ENCODE data around the gene UAP1.
"Not testable (repeated sequence)": the region's sequence is repeated elsewhere in the genome, so short reads cannot be mapped to it uniquely, and the experiment has no call there.

The UAP1 gene

DNA sequence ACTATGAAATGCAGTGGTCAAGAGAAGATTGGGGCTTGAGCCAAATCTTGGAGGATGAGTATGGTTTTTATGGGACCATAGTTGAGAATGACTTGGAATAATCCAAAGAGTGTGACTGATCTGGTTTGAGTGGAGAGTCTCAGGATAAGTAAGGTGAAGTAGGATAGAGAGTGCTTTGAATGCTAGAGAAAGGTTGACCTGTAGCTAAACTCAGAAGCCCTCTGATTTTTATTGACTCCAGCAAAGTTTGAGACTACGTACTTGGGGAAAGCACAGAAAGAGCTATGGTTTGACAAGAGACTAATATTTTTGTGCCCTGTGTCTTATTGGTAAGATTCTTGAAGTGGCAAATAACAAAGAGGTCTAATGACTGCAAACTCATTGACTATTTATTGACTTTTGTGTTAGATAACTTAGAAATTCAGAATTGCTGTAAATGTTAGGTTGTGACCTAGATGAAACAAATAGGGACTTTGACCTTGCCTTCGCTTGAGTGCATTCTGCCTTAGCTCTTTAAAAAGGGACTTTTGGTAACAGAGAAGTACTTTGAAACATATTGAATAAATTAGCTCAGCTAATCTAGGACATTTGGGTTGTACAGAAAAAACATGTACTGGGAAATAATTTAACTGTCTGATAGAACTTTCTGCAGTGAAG, 35.1 kb downstream of the UAP1 start:
- DNase-seq (ENCODE audit: low read depth) = no peak
- TF ChIP-seq, protein P1, sequence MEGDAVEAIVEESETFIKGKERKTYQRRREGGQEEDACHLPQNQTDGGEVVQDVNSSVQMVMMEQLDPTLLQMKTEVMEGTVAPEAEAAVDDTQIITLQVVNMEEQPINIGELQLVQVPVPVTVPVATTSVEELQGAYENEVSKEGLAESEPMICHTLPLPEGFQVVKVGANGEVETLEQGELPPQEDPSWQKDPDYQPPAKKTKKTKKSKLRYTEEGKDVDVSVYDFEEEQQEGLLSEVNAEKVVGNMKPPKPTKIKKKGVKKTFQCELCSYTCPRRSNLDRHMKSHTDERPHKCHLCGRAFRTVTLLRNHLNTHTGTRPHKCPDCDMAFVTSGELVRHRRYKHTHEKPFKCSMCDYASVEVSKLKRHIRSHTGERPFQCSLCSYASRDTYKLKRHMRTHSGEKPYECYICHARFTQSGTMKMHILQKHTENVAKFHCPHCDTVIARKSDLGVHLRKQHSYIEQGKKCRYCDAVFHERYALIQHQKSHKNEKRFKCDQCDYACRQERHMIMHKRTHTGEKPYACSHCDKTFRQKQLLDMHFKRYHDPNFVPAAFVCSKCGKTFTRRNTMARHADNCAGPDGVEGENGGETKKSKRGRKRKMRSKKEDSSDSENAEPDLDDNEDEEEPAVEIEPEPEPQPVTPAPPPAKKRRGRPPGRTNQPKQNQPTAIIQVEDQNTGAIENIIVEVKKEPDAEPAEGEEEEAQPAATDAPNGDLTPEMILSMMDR (conservative IDR thresholded peaks at IDR 0.05; ENCODE audit: low read length) = no peak
- no peak overlapping the region for H3K4me3 ChIP-seq (ENCODE audit: low read length)

DNA sequence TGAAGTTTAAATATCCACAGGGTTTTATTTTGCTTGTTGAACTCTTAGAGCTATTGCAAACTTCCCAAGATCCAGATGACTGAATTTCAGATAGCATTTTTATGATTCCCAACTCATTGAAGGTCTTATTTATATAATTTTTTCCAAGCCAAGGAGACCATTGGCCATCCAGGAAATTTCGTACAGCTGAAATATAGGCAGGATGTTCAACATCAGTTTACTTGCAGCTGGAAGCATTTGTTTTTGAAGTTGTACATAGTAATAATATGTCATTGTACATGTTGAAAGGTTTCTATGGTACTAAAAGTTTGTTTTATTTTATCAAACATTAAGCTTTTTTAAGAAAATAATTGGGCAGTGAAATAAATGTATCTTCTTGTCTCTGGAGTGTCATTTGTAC, 37.9 kb downstream of the UAP1 start:
- no peak for DNase-seq (ENCODE audit: low read depth)
- TF ChIP-seq, protein P1 (conservative IDR thresholded peaks at IDR 0.05; ENCODE audit: low read length) = no peak
- no peak overlapping the region for H3K4me3 ChIP-seq (ENCODE audit: low read length)

DNA sequence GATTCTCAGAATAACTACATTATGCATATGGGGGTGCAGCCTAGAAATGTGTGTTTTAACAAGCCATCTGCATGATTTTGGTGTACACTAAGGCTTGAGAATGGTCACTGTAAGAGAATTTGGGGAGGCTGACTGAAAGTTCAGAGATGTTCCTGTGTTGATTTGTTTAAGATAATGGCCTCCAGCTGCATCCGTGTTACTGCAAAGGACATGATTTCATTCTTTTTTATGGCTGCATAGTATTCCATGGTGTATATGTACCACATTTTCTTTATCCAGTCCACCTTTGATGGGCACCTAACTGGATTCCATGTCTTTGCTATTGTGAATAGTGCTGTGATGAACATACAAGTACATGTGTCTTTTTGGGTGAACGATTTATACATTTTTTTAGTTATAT, 41.6 kb downstream of the UAP1 start:
- DNase-seq (ENCODE audit: low read depth); H3K4me3 ChIP-seq (ENCODE audit: low read length): not testable (repeated sequence)

DNA sequence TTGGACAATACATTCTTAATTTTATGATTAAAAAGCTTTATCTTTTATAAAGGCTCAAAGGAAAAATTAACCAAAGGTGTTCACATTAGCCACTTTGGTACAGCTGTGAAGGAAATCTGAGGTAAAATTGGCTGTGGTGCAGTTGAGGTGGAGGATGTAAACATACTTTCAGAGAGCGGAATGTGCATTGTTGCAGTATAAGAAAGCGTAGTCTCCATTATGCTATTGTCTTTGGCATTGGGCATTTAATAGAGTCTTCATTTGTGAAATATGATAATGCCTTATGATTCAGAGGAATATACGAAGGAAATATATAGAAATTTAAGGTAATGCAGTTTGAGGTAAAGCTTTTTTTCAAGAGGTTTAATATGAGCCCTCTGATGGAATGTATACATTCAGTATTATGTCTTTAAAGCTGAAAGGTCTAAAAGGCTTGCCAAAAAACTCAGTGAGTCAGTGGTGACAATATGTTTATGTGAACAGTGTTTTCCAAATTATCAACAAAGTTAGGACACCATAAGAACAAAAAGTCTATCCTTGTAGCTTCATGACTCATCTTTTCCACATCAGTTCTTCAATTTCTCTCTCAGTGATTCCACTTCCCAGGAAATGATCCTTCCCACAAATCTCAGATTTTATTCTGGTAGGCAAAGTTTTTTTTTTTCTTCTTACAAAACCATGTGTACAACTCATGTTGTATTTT, 43.9 kb downstream of the UAP1 start:
- peak; percentile 87 for DNase-seq (ENCODE audit: low read depth)
- TF ChIP-seq, protein P1 (conservative IDR thresholded peaks at IDR 0.05; ENCODE audit: low read length) = no peak
- H3K4me3 ChIP-seq (ENCODE audit: low read length) = no peak overlapping the region

DNA sequence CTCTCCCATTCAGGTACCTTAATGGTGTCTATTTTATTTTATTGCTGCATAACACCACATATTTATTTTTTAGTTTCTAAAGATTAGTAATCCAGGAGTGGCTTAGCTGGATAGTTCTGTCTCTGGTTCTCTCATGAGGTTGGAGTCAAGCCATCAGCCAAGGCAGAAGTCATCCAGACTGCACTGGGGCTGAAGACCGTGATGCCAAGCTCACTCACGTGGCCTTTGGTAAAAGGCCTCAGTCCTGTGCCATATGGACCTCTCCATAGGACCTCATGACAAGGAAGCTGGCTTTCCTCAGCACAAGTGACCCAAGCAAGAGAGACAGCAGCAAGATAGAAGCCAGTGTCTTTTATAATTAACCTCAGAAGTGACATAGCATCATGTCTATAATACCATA, 47.8 kb downstream of the UAP1 start:
- H3K4me3 ChIP-seq (ENCODE audit: low read length) = no peak overlapping the region
- TF ChIP-seq, protein P1 (conservative IDR thresholded peaks at IDR 0.05; ENCODE audit: low read length) = no peak
- DNase-seq (ENCODE audit: low read depth) = no peak

- peak; percentile 91 for DNase-seq (ENCODE audit: low read depth)
- TF ChIP-seq, protein P1 (conservative IDR thresholded peaks at IDR 0.05; ENCODE audit: low read length) = no peak
- no peak overlapping the region for H3K4me3 ChIP-seq (ENCODE audit: low read length)
These were observed 51.3 kb downstream of the UAP1 start for GRCh38 chr1:162612606-162613400.

DNA sequence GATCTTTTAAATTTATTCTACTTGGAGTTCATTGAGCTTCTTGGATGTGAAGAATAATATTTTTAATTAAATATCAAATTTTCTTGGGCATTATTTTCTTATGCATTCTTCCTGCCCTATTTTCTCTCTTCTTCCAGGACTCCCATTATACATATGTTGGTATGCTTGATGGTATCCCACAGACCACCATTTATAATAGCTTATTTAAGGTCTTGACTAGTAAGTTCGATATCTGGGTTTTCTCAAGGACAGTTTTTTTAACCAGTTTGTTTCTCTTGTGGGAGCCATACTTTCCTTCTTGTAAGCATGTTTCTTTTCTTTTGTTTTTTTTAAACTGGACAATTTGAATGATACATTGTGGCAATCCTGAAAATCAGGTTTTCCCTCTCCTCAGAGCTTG, 55.3 kb downstream of the UAP1 start:
- TF ChIP-seq, protein P1 (conservative IDR thresholded peaks at IDR 0.05; ENCODE audit: low read length) = no peak
- DNase-seq (ENCODE audit: low read depth) = no peak
- no peak overlapping the region for H3K4me3 ChIP-seq (ENCODE audit: low read length)
